ENCODE data around the gene DOCK3. TPM values are rescaled to one million over a fixed set of nuclear protein-coding genes. Genes with fewer than 3 reads are reported as not detected.

The DOCK3 gene
- total and polyA plus RNA-seq, 4 donors, result 0.01 to 0.08 (median 0.06) TPM; not detected in 1

DNA sequence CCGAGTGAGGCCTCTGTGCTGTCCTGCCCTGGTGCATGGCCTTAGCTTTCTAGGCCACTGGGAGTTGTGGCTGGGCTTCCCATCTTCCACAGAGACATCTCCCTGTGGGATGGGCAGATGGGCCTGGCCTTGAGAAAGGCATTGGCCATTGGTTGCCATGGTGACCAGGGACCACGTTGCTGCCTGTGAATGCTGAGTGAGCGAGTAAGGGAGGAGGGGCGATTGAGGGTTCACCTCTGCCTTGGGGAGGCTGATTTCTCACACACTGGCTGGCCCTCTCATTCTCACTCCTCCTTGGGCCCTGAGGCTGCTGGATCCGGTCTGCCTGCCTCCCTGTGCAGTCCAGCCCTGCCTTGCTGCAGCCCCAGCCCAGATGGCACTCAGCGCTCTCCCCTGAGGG, 26.4 kb upstream of the DOCK3 start (continued):
- TF ChIP-seq, protein P1, sequence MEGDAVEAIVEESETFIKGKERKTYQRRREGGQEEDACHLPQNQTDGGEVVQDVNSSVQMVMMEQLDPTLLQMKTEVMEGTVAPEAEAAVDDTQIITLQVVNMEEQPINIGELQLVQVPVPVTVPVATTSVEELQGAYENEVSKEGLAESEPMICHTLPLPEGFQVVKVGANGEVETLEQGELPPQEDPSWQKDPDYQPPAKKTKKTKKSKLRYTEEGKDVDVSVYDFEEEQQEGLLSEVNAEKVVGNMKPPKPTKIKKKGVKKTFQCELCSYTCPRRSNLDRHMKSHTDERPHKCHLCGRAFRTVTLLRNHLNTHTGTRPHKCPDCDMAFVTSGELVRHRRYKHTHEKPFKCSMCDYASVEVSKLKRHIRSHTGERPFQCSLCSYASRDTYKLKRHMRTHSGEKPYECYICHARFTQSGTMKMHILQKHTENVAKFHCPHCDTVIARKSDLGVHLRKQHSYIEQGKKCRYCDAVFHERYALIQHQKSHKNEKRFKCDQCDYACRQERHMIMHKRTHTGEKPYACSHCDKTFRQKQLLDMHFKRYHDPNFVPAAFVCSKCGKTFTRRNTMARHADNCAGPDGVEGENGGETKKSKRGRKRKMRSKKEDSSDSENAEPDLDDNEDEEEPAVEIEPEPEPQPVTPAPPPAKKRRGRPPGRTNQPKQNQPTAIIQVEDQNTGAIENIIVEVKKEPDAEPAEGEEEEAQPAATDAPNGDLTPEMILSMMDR (IDR thresholded peaks at IDR 0.05; ENCODE audit: low read depth, low read length, missing input control), result no peak

DNA sequence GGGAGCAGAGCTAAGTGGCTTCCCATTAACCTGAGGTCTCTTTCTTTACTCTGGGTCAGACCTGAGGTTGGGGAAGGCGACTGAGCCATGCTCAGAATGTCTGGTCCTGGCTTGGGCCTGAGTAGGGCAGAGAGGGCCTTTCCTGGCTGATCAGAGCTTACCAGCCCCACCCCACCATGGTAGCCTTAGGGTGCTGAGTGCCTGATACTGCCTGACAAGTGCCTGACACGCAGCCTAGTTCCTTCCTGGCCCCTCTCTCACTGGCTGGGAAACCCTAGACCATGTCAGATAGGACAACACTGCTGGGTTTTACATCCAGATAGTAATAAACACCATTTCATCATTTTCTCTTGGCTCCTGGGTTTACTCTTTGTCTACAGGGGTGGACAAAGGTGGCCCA, 25.8 kb upstream of the DOCK3 start:
- H3K9ac ChIP-seq (ENCODE audit: low read depth in 1 of 2, low read length in 2 of 2), result no peak overlapping the region
- TF ChIP-seq HNF4A (conservative IDR thresholded peaks at IDR 0.05) (no peak), RAD21 (IDR thresholded peaks at IDR 0.05) (no peak), REST (IDR thresholded peaks at IDR 0.05) (no peak), GABPA (IDR thresholded peaks at IDR 0.05 in 1 of 2, conservative IDR thresholded peaks at IDR 0.05 in 1 of 2) (no peak), FOXA2 (IDR thresholded peaks at IDR 0.05) (no peak), YY1 (IDR thresholded peaks at IDR 0.05) (no peak), RXRA (IDR thresholded peaks at IDR 0.05) (no peak), SP1 (IDR thresholded peaks at IDR 0.05) (no peak), FOXA1 (IDR thresholded peaks at IDR 0.05) (no peak), ATF3 (IDR thresholded peaks at IDR 0.05) (no peak)
- TF ChIP-seq, protein P2, sequence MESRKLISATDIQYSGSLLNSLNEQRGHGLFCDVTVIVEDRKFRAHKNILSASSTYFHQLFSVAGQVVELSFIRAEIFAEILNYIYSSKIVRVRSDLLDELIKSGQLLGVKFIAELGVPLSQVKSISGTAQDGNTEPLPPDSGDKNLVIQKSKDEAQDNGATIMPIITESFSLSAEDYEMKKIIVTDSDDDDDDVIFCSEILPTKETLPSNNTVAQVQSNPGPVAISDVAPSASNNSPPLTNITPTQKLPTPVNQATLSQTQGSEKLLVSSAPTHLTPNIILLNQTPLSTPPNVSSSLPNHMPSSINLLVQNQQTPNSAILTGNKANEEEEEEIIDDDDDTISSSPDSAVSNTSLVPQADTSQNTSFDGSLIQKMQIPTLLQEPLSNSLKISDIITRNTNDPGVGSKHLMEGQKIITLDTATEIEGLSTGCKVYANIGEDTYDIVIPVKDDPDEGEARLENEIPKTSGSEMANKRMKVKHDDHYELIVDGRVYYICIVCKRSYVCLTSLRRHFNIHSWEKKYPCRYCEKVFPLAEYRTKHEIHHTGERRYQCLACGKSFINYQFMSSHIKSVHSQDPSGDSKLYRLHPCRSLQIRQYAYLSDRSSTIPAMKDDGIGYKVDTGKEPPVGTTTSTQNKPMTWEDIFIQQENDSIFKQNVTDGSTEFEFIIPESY (IDR thresholded peaks at IDR 0.05), result no peak
- TF ChIP-seq, protein P3, sequence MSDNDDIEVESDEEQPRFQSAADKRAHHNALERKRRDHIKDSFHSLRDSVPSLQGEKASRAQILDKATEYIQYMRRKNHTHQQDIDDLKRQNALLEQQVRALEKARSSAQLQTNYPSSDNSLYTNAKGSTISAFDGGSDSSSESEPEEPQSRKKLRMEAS (IDR thresholded peaks at IDR 0.05), result no peak
- H3K27me3 ChIP-seq (ENCODE audit: control insufficient read depth in 4 of 4, insufficient read depth in 4 of 4, low read length in 3 of 4), result no peaks in the 10 kb centered on the region
- no peak for DNase-seq (ENCODE audit: low spot score)
- WGBS, result 91% methylated on average over 2 of the region's 2 CpGs
- no peaks in the 10 kb centered on the region for H3K9me3 ChIP-seq (ENCODE audit: control insufficient read depth in 4 of 4, low read length in 3 of 4)
- no peaks in the 10 kb centered on the region for H3K4me1 ChIP-seq (ENCODE audit: control insufficient read depth in 4 of 4, insufficient read depth in 4 of 4, low read length in 3 of 4)
- peaks cover 2 to 29% (median 13%) of the 10 kb centered on the region in 4 donors for H3K36me3 ChIP-seq (ENCODE audit: control insufficient read depth in 4 of 4, insufficient read depth in 3 of 4, low read depth in 1 of 4, low read length in 3 of 4)
- H3K4me3 ChIP-seq (ENCODE audit: low read depth in 1 of 3, low read length in 3 of 3), result no peak overlapping the region
- H3K27ac ChIP-seq (ENCODE audit: low read depth in 1 of 2, low read length in 2 of 2), result no peak overlapping the region

Measured in liver (tissue), 9 donors.